GM12864 (cell line): ENCODE results near the gene WASF3.

Experiments used
- DNase-seq: peaks from one replicate; pipeline ENCODE4 v3.0.0-alpha.2; 2011; ENCODE audit warnings: low read depth
- H3K4me3 ChIP-seq: 2 replicates; pipeline ENCODE4 v1.5.1; 2011; ENCODE audit warnings: mild to moderate bottlenecking, low read depth, low read length, control low read depth
- CTCF ChIP-seq: IDR thresholded peaks from 2 replicates; pipeline ENCODE4 v1.5.1; 2011; ENCODE audit warnings: low read depth, mild to moderate bottlenecking, moderate library complexity, low read length, control low read depth, inconsistent platforms; ENCODE audit errors: missing control alignments

WASF3 gene

DNA sequence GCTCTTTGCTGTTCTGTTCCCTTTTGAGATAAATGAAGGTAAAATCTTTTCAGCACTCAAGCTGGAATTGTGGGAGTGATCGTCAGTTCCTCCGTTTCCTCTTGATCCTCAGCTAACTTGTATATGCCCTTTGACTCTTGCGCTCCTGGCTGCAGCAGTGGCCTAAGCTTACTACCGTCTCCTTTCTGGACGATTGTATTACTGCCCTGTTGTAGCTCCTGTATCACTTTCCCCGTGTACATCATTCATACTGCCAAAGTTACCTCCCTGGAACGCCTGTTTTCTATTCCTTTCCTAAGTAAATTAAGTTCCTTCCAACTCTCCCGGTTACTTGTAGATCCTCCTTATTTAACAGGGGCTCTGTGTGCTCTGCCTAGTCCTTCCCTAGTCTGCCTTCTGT, 36.9 kb downstream of the WASF3 start:
- H3K4me3 ChIP-seq: no peak overlapping the region
- DNase-seq: no peak
- no peak for TF ChIP-seq CTCF

DNA sequence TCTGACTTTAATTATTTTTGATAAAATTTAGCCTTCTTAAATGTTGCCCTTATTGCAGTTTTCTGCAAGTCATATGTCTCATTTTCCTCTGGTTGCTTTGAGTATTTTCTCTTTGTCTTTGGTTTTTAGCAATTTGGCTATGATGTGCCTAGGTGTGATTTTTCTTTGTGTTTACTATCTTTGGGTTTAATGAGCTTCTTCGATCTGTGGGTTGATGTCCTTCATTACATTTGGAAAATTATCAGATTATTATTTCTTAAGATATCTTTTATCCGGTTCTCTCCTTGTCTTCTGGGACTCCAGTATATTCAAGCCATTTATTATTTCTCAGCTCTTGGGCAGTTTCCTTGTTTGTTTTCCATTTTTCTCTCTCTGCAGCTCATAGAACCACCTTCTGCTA, 39.0 kb downstream of the WASF3 start:
- DNase-seq: no peak

GRCh38 chr13:26599403-26599802, 41.9 kb downstream of the WASF3 start:
- no peak for DNase-seq
- TF ChIP-seq CTCF: no peak
- H3K4me3 ChIP-seq: no peak overlapping the region

More for the DNA sequence above, 39.0 kb downstream of the WASF3 start:
- H3K4me3 ChIP-seq: no peak overlapping the region
- TF ChIP-seq CTCF: no peak

GRCh38 chr13:26599860-26600259, 42.4 kb downstream of the WASF3 start:
- H3K4me3 ChIP-seq: no peak overlapping the region
- no peak for TF ChIP-seq CTCF
- DNase-seq: no peak

- H3K4me3 ChIP-seq: no peak overlapping the region
- DNase-seq: no peak
- TF ChIP-seq CTCF: no peak
Observed at GRCh38 chr13:26600343-26600742, 42.9 kb downstream of the WASF3 start.

DNA sequence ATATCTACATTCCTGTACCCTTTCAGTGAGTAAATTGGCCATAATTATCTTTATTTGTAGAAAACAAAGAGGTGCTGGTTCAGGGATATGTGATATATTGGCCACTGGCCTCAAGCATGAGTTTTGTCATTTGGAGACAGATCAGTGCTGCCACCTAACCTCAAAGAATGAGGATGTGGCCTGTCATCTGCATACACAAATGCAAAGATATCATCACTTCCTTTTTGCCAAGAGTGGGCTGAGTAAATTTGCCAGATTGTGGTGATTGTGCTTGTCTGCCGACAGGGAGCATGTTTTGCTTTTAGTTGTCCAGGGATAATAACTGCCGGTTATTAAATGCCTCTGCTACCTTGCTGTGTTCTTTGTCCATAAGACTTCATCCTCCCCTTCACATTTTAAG, 44.2 kb downstream of the WASF3 start:
- H3K4me3 ChIP-seq: no peak overlapping the region
- peak; percentile 38 for DNase-seq
- peak; percentile 16 for TF ChIP-seq CTCF

DNA sequence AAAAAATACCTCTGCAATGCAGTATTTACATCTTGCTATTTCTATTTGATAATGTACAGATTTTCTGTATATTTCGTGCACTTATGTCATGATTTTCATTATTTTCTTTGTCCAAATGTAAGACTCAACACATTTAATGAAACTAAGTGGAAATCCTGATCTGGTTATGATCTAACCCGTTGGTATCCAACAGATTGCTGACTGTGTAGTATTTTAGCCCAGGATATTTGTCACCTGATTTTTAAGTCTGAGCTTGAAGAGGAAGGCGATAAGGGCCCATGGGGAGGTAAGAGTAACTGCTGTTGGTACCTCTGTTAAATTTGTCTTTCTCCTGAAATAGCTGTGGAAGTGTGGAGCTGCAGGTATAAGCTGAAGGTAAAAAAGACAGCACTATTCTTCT, 45.3 kb downstream of the WASF3 start:
- no peak for DNase-seq
- no peak overlapping the region for H3K4me3 ChIP-seq
- TF ChIP-seq CTCF: no peak
